ENCODE measurements around the gene SLC25A34.

SLC25A34 gene

DNA sequence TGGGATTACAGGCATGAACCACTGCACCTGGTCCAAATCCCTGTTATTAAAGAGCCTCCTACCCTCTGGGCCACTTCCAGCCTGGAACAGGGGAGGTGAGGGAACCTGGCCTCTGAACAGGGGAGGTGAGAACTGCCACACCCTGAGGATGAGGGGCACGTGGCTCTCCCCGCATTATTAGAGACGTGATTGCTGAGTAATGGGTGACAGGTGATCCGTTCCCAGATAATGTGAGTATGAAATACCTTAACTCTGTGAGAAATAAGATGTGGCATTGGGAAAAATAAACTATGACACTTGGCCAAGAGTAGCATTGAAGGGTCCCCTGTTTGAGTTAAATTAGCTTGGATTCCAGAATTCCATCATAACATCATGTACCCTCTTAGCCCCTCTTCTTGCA is 13.6 kb upstream of the SLC25A34 start:
- H3K27me3 ChIP-seq (ENCODE audit: control insufficient read depth, low read length) = no peaks in the 10 kb centered on the region
- no peak overlapping the region for H3K4me2 ChIP-seq (ENCODE audit: low read length)
- peaks cover 30% of the 10 kb centered on the region for H3K36me3 ChIP-seq (ENCODE audit: control insufficient read depth, low read length)
- no peaks in the 10 kb centered on the region for H3K9me2 ChIP-seq (replicated peaks; ENCODE audit: control insufficient read depth, low read length)
- H4K20me1 ChIP-seq (ENCODE audit: control insufficient read depth, insufficient read depth, low read depth, low read length) = no peaks in the 10 kb centered on the region
- H3F3A ChIP-seq (ENCODE audit: control insufficient read depth, insufficient read depth) = no peaks in the 10 kb centered on the region
- TF ChIP-seq EZH2phosphoT487 (IDR thresholded peaks at IDR 0.05; ENCODE audit: borderline replicate concordance, low read length) = no peak
- TF ChIP-seq, protein P1, sequence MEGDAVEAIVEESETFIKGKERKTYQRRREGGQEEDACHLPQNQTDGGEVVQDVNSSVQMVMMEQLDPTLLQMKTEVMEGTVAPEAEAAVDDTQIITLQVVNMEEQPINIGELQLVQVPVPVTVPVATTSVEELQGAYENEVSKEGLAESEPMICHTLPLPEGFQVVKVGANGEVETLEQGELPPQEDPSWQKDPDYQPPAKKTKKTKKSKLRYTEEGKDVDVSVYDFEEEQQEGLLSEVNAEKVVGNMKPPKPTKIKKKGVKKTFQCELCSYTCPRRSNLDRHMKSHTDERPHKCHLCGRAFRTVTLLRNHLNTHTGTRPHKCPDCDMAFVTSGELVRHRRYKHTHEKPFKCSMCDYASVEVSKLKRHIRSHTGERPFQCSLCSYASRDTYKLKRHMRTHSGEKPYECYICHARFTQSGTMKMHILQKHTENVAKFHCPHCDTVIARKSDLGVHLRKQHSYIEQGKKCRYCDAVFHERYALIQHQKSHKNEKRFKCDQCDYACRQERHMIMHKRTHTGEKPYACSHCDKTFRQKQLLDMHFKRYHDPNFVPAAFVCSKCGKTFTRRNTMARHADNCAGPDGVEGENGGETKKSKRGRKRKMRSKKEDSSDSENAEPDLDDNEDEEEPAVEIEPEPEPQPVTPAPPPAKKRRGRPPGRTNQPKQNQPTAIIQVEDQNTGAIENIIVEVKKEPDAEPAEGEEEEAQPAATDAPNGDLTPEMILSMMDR (IDR thresholded peaks at IDR 0.05; ENCODE audit: low read depth, low read length, poor library complexity, severe bottlenecking) = no peak
- no peak overlapping the region for H3K4me3 ChIP-seq (ENCODE audit: low read length)
- no peaks in the 10 kb centered on the region for H3K4me1 ChIP-seq (ENCODE audit: control insufficient read depth, low read length)
- no peaks in the 10 kb centered on the region for H3K9me3 ChIP-seq (ENCODE audit: control insufficient read depth, insufficient read depth, low read length)
- no peak overlapping the region for H3K27ac ChIP-seq (ENCODE audit: low read depth, low read length)
- no peaks in the 10 kb centered on the region for H3K79me2 ChIP-seq (ENCODE audit: control insufficient read depth, low read length)

- Histone ChIP-seq H3K4me3 (ENCODE audit: low read length) (no peak overlapping the region), H3K9me2 (replicated peaks; ENCODE audit: control insufficient read depth, low read length) (no peaks in the 10 kb centered on the region), H3K9me3 (ENCODE audit: control insufficient read depth, insufficient read depth, low read length) (no peaks in the 10 kb centered on the region), H4K20me1 (ENCODE audit: control insufficient read depth, insufficient read depth, low read depth, low read length) (no peaks in the 10 kb centered on the region), H3K4me1 (ENCODE audit: control insufficient read depth, low read length) (no peaks in the 10 kb centered on the region), H3K79me2 (ENCODE audit: control insufficient read depth, low read length) (no peaks in the 10 kb centered on the region), H3K27ac (ENCODE audit: low read depth, low read length) (no peak overlapping the region), H3K36me3 (ENCODE audit: control insufficient read depth, low read length) (peaks cover 33% of the 10 kb centered on the region), H3F3A (ENCODE audit: control insufficient read depth, insufficient read depth) (no peaks in the 10 kb centered on the region), H3K27me3 (ENCODE audit: control insufficient read depth, low read length) (no peaks in the 10 kb centered on the region), H3K4me2 (ENCODE audit: low read length) (no peak overlapping the region)
- no peak for TF ChIP-seq EZH2phosphoT487 (IDR thresholded peaks at IDR 0.05; ENCODE audit: borderline replicate concordance, low read length)
- TF ChIP-seq, protein P1 (IDR thresholded peaks at IDR 0.05; ENCODE audit: low read depth, low read length, poor library complexity, severe bottlenecking) = no peak
Observed at GRCh38 chr1:15722836-15723532, 13.1 kb upstream of the SLC25A34 start.

- no peak overlapping the region for H3K4me2 ChIP-seq (ENCODE audit: low read length)
- H4K20me1 ChIP-seq (ENCODE audit: control insufficient read depth, insufficient read depth, low read depth, low read length) = no peaks in the 10 kb centered on the region
- TF ChIP-seq, protein P1 (IDR thresholded peaks at IDR 0.05; ENCODE audit: low read depth, low read length, poor library complexity, severe bottlenecking) = no peak
- H3K9me2 ChIP-seq (replicated peaks; ENCODE audit: control insufficient read depth, low read length) = no peaks in the 10 kb centered on the region
- no peaks in the 10 kb centered on the region for H3K27me3 ChIP-seq (ENCODE audit: control insufficient read depth, low read length)
- no peaks in the 10 kb centered on the region for H3K4me1 ChIP-seq (ENCODE audit: control insufficient read depth, low read length)
- no peak overlapping the region for H3K27ac ChIP-seq (ENCODE audit: low read depth, low read length)
- no peaks in the 10 kb centered on the region for H3K79me2 ChIP-seq (ENCODE audit: control insufficient read depth, low read length)
- H3F3A ChIP-seq (ENCODE audit: control insufficient read depth, insufficient read depth) = no peaks in the 10 kb centered on the region
- H3K9me3 ChIP-seq (ENCODE audit: control insufficient read depth, insufficient read depth, low read length) = no peaks in the 10 kb centered on the region
- peaks cover 35% of the 10 kb centered on the region for H3K36me3 ChIP-seq (ENCODE audit: control insufficient read depth, low read length)
- no peak overlapping the region for H3K4me3 ChIP-seq (ENCODE audit: low read length)
Observed at GRCh38 chr1:15723631-15724246, 12.3 kb upstream of the SLC25A34 start.

Data from DOHH2 (cell line).